Astrocyte (in vitro differentiated cells and primary cell): ENCODE results near the gene APELA.

Experiments
- EZH2 ChIP-seq: IDR thresholded peaks from 2 replicates; pipeline ENCODE4 v1.6.1; 2012; ENCODE audit warnings: mild to moderate bottlenecking, low read length, inconsistent platforms; ENCODE audit not compliant: insufficient read depth
- TF ChIP-seq, protein P1 (sequence below): IDR thresholded peaks from 2 replicates; pipeline ENCODE4 v1.5.1; 2011; ENCODE audit warnings: low read depth, mild to moderate bottlenecking, inconsistent platforms, low read length, moderate library complexity; ENCODE audit not compliant: insufficient read depth

DNA sequence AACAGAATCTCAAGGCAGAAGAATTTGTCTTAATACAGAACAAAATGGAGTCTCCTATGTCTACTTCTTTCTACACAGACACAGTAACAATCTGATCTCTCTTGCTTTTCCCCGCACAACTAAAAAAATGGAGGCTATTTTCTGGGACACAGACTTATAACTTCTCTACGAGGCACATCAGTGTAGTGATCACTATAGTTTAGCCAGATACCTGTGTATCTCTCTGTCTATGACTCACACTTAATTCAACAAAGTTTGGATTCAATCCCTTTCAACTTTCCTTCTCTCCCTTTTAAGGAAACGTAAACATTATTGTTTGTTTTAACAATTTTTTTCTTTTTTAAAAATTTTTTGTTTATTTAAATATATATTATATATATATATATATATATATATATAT, 29.4 kb downstream of the APELA start:
- TF ChIP-seq, protein P1, sequence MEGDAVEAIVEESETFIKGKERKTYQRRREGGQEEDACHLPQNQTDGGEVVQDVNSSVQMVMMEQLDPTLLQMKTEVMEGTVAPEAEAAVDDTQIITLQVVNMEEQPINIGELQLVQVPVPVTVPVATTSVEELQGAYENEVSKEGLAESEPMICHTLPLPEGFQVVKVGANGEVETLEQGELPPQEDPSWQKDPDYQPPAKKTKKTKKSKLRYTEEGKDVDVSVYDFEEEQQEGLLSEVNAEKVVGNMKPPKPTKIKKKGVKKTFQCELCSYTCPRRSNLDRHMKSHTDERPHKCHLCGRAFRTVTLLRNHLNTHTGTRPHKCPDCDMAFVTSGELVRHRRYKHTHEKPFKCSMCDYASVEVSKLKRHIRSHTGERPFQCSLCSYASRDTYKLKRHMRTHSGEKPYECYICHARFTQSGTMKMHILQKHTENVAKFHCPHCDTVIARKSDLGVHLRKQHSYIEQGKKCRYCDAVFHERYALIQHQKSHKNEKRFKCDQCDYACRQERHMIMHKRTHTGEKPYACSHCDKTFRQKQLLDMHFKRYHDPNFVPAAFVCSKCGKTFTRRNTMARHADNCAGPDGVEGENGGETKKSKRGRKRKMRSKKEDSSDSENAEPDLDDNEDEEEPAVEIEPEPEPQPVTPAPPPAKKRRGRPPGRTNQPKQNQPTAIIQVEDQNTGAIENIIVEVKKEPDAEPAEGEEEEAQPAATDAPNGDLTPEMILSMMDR = no peak
- no peak for TF ChIP-seq EZH2
